Neural cell (in vitro differentiated cells): Measurements from ENCODE around the gene NET1.

Experiments used
- EP300 ChIP-seq: fragments of 450-650 bp; conservative IDR thresholded peaks from 2 replicates; pipeline ENCODE4 v1.6.1; 2014; ENCODE audit warnings: antibody characterized with exemption, mild to moderate bottlenecking, moderate library complexity; ENCODE audit not compliant: poor library complexity, severe bottlenecking
- EZH2 ChIP-seq: fragments of 200-600, 300-800 bp; shearing (Covaris generic), sonication (generic); IDR thresholded peaks from 2 replicates; pipeline ENCODE4 v1.6.1; 2014; ENCODE audit warnings: antibody characterized with exemption, low read length, borderline replicate concordance, mild to moderate bottlenecking; ENCODE audit not compliant: insufficient read depth, poor library complexity, severe bottlenecking
- POLR2AphosphoS5 ChIP-seq: IDR thresholded peaks from 2 replicates; pipeline ENCODE4 v1.6.1; 2012
- SMC3 ChIP-seq: fragments of 450-650 bp; conservative IDR thresholded peaks from 2 replicates; pipeline ENCODE4 v1.6.1; 2014; ENCODE audit warnings: antibody characterized with exemption, mild to moderate bottlenecking, moderate library complexity; ENCODE audit not compliant: poor library complexity
- TAF1 ChIP-seq: IDR thresholded peaks from 2 replicates; pipeline ENCODE4 v1.6.1; 2012; ENCODE audit warnings: low read depth
- TF ChIP-seq, protein P1 (sequence below): fragments of 450-650 bp; IDR thresholded peaks from 2 replicates; pipeline ENCODE4 v1.5.1; 2014; ENCODE audit warnings: antibody characterized with exemption, mild to moderate bottlenecking, moderate library complexity; ENCODE audit not compliant: poor library complexity, severe bottlenecking

GRCh38 chr10:5466451-5467206, 54.3 kb downstream of the NET1 start:
- TF ChIP-seq, protein P1, sequence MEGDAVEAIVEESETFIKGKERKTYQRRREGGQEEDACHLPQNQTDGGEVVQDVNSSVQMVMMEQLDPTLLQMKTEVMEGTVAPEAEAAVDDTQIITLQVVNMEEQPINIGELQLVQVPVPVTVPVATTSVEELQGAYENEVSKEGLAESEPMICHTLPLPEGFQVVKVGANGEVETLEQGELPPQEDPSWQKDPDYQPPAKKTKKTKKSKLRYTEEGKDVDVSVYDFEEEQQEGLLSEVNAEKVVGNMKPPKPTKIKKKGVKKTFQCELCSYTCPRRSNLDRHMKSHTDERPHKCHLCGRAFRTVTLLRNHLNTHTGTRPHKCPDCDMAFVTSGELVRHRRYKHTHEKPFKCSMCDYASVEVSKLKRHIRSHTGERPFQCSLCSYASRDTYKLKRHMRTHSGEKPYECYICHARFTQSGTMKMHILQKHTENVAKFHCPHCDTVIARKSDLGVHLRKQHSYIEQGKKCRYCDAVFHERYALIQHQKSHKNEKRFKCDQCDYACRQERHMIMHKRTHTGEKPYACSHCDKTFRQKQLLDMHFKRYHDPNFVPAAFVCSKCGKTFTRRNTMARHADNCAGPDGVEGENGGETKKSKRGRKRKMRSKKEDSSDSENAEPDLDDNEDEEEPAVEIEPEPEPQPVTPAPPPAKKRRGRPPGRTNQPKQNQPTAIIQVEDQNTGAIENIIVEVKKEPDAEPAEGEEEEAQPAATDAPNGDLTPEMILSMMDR, result no peak
- no peak for TF ChIP-seq TAF1
- no peak for TF ChIP-seq EZH2
- TF ChIP-seq EP300, result no peak
- no peak for TF ChIP-seq POLR2AphosphoS5
- no peak for TF ChIP-seq SMC3
